WTC11 (cell line): ENCODE results near the gene SLC6A5. TPM values are rescaled to one million over a fixed set of nuclear protein-coding genes. Genes with fewer than 3 reads are reported as not detected.

ENCODE experiments used
- ATAC-seq: fragments of 200-7000 bp; cut with Tn5 transposase; 2 replicates; pipeline ENCODE4 v1.10.0; 2021; ENCODE audit warnings: mild to moderate bottlenecking, moderate library complexity
- CTCF ChIA-PET: fragments of 300-600 bp; sonication (Branson Sonifier 250); formaldehyde crosslinking; loops from one replicate; lab custom pipeline; 2021; ENCODE audit warnings: antibody characterized with exemption; lab: Charles Lee
- POLR2A ChIA-PET: fragments of 350-600 bp; sonication (Branson Sonifier 250); formaldehyde crosslinking; loops from one replicate; lab custom pipeline; 2021; ENCODE audit warnings: antibody characterized with exemption; lab: Charles Lee
- DNase-seq: peaks from one replicate; pipeline ENCODE4 v3.0.0; 2021; ENCODE audit warnings: low spot score
- H3K27ac Mint-ChIP-seq: 2 replicates; pipeline ENCODE4 v1.8.0; 2021; ENCODE audit warnings: mixed read lengths
- H3K27me3 Mint-ChIP-seq: 2 replicates; pipeline ENCODE4 v1.8.0; 2021; ENCODE audit warnings: low read depth, mild to moderate bottlenecking, moderate library complexity, mixed read lengths
- H3K36me3 Mint-ChIP-seq: 2 replicates; pipeline ENCODE4 v1.8.0; 2021; ENCODE audit warnings: mixed read lengths
- H3K4me1 Mint-ChIP-seq: 2 replicates; pipeline ENCODE4 v1.8.0; 2022; ENCODE audit warnings: mixed read lengths
- H3K4me3 Mint-ChIP-seq: 2 replicates; pipeline ENCODE4 v1.8.0; 2021; ENCODE audit warnings: mild to moderate bottlenecking, moderate library complexity, mixed read lengths
- H3K9me3 Mint-ChIP-seq: 2 replicates; pipeline ENCODE4 v1.8.0; 2021; ENCODE audit warnings: mixed read lengths
- ATF2 ChIP-seq: sonication (generic); formaldehyde crosslinking; IDR thresholded peaks from 2 replicates; pipeline ENCODE4 v1.8.1; 2022; ENCODE audit warnings: low read depth, missing genetic modification reagents, borderline replicate concordance
- ELF4 ChIP-seq: sonication (generic); formaldehyde crosslinking; IDR thresholded peaks from 2 replicates; pipeline ENCODE4 v1.8.1; 2022; ENCODE audit warnings: low read depth, mild to moderate bottlenecking, moderate library complexity, missing genetic modification reagents
- FOXK1 ChIP-seq: sonication (generic); formaldehyde crosslinking; IDR thresholded peaks from 2 replicates; pipeline ENCODE4 v1.8.0; 2022; ENCODE audit warnings: mild to moderate bottlenecking, moderate library complexity, missing genetic modification reagents
- FOXP1 ChIP-seq: sonication (generic); formaldehyde crosslinking; IDR thresholded peaks from 2 replicates; pipeline ENCODE4 v1.8.0; 2022; ENCODE audit warnings: missing genetic modification reagents, mild to moderate bottlenecking, moderate library complexity, borderline replicate concordance
- GRHL2 ChIP-seq: fragments of 250-450 bp; sonication (Bioruptor Pico); IDR thresholded peaks from 2 replicates; pipeline ENCODE4 v1.8.0; 2022; ENCODE audit warnings: mild to moderate bottlenecking, moderate library complexity; ENCODE audit not compliant: insufficient replicate concordance, severe bottlenecking
- MYBL2 ChIP-seq: sonication (generic); formaldehyde crosslinking; IDR thresholded peaks from 2 replicates; pipeline ENCODE4 v1.8.1; 2023; ENCODE audit warnings: mild to moderate bottlenecking, moderate library complexity, missing genetic modification reagents
- TEAD4 ChIP-seq: sonication (generic); formaldehyde crosslinking; IDR thresholded peaks from 2 replicates; pipeline ENCODE4 v1.8.0; 2022; ENCODE audit warnings: mild to moderate bottlenecking, missing genetic modification reagents
- ZNF219 ChIP-seq: sonication (generic); formaldehyde crosslinking; IDR thresholded peaks from 2 replicates; pipeline ENCODE4 v1.8.0; 2023; ENCODE audit warnings: missing genetic modification reagents, mild to moderate bottlenecking, borderline replicate concordance
- ZNF263 ChIP-seq: sonication (generic); formaldehyde crosslinking; IDR thresholded peaks from 2 replicates; pipeline ENCODE4 v1.8.1; 2022; ENCODE audit warnings: low read depth, mild to moderate bottlenecking, moderate library complexity, missing genetic modification reagents
- ZNF281 ChIP-seq: sonication (generic); formaldehyde crosslinking; IDR thresholded peaks from 2 replicates; pipeline ENCODE4 v1.8.0; 2023; ENCODE audit warnings: mild to moderate bottlenecking, missing genetic modification reagents
- ZNF396 ChIP-seq: fragments of 250-450 bp; sonication (Bioruptor Pico); IDR thresholded peaks from 2 replicates; pipeline ENCODE4 v1.8.0; 2021; ENCODE audit warnings: mild to moderate bottlenecking, moderate library complexity, borderline replicate concordance
- ZNF425 ChIP-seq: fragments of 250-450 bp; sonication (Bioruptor Pico); conservative IDR thresholded peaks from 2 replicates; pipeline ENCODE4 v1.9.0; 2021; ENCODE audit warnings: mild to moderate bottlenecking
- ZNF512 ChIP-seq: sonication (generic); formaldehyde crosslinking; IDR thresholded peaks from 2 replicates; pipeline ENCODE4 v1.8.1; 2022; ENCODE audit warnings: missing genetic modification reagents, borderline replicate concordance
- total RNA-seq: library from RNA; stranded (reverse); gene quantifications from 3 replicates; pipeline ENCODE4 v1.2.3, GENCODE V29; 2021
- TF ChIP-seq, protein P1 (sequence below): sonication (generic); formaldehyde crosslinking; IDR thresholded peaks from 2 replicates; pipeline ENCODE4 v1.8.1; 2023; ENCODE audit warnings: mild to moderate bottlenecking, missing genetic modification reagents
- TF ChIP-seq, protein P2 (sequence below): fragments of 250-450 bp; sonication (Bioruptor Pico); IDR thresholded peaks from 2 replicates; pipeline ENCODE4 v1.9.0; 2021; ENCODE audit warnings: moderate library complexity, mild to moderate bottlenecking, inconsistent platforms, borderline replicate concordance
- TF ChIP-seq, protein P3 (sequence below): sonication (generic); formaldehyde crosslinking; IDR thresholded peaks from 2 replicates; pipeline ENCODE4 v1.8.1; 2023; ENCODE audit warnings: mild to moderate bottlenecking, missing genetic modification reagents, moderate library complexity

The SLC6A5 gene
- total RNA-seq, 1 experiment from 2014 or later, result not detected

- no peak for ATAC-seq
- POLR2A ChIA-PET, result no interaction called here
- peaks cover 60% of the 10 kb centered on the region for H3K27me3 Mint-ChIP-seq
These were observed 11.4 kb downstream of the SLC6A5 start for GRCh38 chr11:20610825-20611224.

DNA sequence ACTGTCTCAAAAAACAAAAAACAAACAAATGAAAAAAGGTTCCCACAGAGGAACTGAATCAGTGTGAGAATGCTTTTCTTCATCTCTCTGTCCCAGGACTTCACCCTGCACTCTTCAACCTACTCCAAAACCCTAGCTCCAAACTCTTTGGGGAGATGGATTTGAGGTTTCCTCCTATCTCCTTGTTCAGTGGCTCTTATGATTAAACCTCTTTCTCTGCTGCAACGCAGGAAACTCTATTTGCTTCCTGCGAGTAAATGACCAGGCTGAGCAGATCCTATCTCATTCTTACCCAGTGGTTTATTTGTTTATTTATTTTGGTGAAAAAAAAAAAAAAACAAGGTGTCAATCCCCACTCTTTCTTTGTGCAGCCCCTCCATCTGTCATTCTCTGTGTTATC lies 12.0 kb downstream of the SLC6A5 start:
- no peak for ATAC-seq
- DNase-seq, result no peak
- Mint-ChIP-seq H3K9me3 (no peaks in the 10 kb centered on the region), H3K4me3 (no peak overlapping the region), H3K27ac (no peak overlapping the region), H3K36me3 (no peaks in the 10 kb centered on the region), H3K4me1 (peaks cover 24% of the 10 kb centered on the region), H3K27me3 (peaks cover 54% of the 10 kb centered on the region)
- ChIA-PET POLR2A (no interaction called here), CTCF (interaction anchor here (1.2 to 4.1 kb wide), 4 partner anchors 11 to 213 kb away, joined by 3 to 42 read pairs (median 25); partner anchors contain the start of gene SLC6A5)
- no peak for TF ChIP-seq ATF2 (CRISPR knock-in tag)
- TF ChIP-seq, protein P1, sequence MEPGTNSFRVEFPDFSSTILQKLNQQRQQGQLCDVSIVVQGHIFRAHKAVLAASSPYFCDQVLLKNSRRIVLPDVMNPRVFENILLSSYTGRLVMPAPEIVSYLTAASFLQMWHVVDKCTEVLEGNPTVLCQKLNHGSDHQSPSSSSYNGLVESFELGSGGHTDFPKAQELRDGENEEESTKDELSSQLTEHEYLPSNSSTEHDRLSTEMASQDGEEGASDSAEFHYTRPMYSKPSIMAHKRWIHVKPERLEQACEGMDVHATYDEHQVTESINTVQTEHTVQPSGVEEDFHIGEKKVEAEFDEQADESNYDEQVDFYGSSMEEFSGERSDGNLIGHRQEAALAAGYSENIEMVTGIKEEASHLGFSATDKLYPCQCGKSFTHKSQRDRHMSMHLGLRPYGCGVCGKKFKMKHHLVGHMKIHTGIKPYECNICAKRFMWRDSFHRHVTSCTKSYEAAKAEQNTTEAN, result no peak
- TF ChIP-seq FOXK1 (CRISPR knock-in tag), result no peak
- no peak for TF ChIP-seq ZNF396 (CRISPR knock-in tag)
- TF ChIP-seq ZNF281 (CRISPR knock-in tag), result no peak
- TF ChIP-seq TEAD4 (CRISPR knock-in tag), result no peak
- TF ChIP-seq ZNF263 (CRISPR knock-in tag), result no peak
- TF ChIP-seq, protein P2, sequence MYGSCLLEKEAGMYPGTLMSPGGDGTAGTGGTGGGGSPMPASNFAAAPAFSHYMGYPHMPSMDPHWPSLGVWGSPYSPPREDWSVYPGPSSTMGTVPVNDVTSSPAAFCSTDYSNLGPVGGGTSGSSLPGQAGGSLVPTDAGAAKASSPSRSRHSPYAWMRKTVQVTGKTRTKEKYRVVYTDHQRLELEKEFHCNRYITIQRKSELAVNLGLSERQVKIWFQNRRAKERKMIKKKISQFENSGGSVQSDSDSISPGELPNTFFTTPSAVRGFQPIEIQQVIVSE (CRISPR knock-in tag), result no peak
- TF ChIP-seq ZNF512, result no peak
- no peak for TF ChIP-seq ELF4 (CRISPR knock-in tag)
- no peak for TF ChIP-seq ZNF219 (CRISPR knock-in tag)
- no peak for TF ChIP-seq MYBL2 (CRISPR knock-in tag)

More at GRCh38 chr11:20610825-20611224, 11.4 kb downstream of the SLC6A5 start:
- Mint-ChIP-seq H3K36me3 (no peaks in the 10 kb centered on the region), H3K4me1 (peaks cover 24% of the 10 kb centered on the region), H3K9me3 (no peaks in the 10 kb centered on the region), H3K27ac (no peak overlapping the region), H3K4me3 (no peak overlapping the region)
- TF ChIP-seq FOXK1 (CRISPR knock-in tag) (no peak), FOXP1 (CRISPR knock-in tag) (no peak), ZNF425 (CRISPR knock-in tag) (no peak), GRHL2 (CRISPR knock-in tag) (no peak)
- TF ChIP-seq, protein P3, sequence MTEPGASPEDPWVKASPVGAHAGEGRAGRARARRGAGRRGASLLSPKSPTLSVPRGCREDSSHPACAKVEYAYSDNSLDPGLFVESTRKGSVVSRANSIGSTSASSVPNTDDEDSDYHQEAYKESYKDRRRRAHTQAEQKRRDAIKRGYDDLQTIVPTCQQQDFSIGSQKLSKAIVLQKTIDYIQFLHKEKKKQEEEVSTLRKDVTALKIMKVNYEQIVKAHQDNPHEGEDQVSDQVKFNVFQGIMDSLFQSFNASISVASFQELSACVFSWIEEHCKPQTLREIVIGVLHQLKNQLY (CRISPR knock-in tag), result no peak
- CTCF ChIA-PET, result interaction anchor here (1.2 to 4.1 kb wide), 13 partner anchors 9 to 257 kb away, joined by 3 to 42 read pairs (median 9); partner anchors contain the start of gene SLC6A5
- DNase-seq, result no peak
